ENCODE results near the gene TPRN. TPM values are rescaled to one million over a fixed set of nuclear protein-coding genes. Genes with fewer than 3 reads are reported as not detected.

Gene TPRN
- total and polyA plus RNA-seq, 9 donors: 0.68 to 18.4 (median 15.2) TPM

GRCh38 chr9:137183980-137184595 lies 16.5 kb downstream of the TPRN start:
- no peaks in the 10 kb centered on the region for H3K36me3 ChIP-seq
- H3K4me1 ChIP-seq (ENCODE audit: insufficient read depth): peaks cover 11% of the 10 kb centered on the region
- no peaks in the 10 kb centered on the region for H3K27me3 ChIP-seq
- 90 to 93% (median 92%) methylated on average over 27 of the region's 27 CpGs for WGBS, 3 donors
- no peak for DNase-seq
- H3K4me3 ChIP-seq: no peak overlapping the region
- H3K27ac ChIP-seq: no peak overlapping the region
- intact Hi-C loops (cut with DNase I): no loop called here
- no peak for TF ChIP-seq POLR2A (IDR thresholded peaks at IDR 0.05)
- no peak for TF ChIP-seq CTCF (IDR thresholded peaks at IDR 0.05)
- TF ChIP-seq EP300 (IDR thresholded peaks at IDR 0.05): no peak
- H3K9me3 ChIP-seq: no peaks in the 10 kb centered on the region

GRCh38 chr9:137182836-137183235 lies 17.7 kb downstream of the TPRN start:
- Histone ChIP-seq H3K36me3 (no peaks in the 10 kb centered on the region), H3K27me3 (no peaks in the 10 kb centered on the region), H3K4me3 (no peak overlapping the region), H3K4me1 (ENCODE audit: insufficient read depth) (peaks cover 11% of the 10 kb centered on the region), H3K9me3 (no peaks in the 10 kb centered on the region), H3K27ac (no peak overlapping the region)
- intact Hi-C loops (cut with DNase I): no loop called here
- no peak for DNase-seq
- 82 to 94% (median 88%) methylated on average over 17 of the region's 17 CpGs for WGBS, 3 donors
- TF ChIP-seq EP300 (IDR thresholded peaks at IDR 0.05): no peak
- no peak for TF ChIP-seq CTCF (IDR thresholded peaks at IDR 0.05)
- TF ChIP-seq POLR2A (IDR thresholded peaks at IDR 0.05): no peak

- intact Hi-C loops (cut with DNase I): no loop called here
- H3K36me3 ChIP-seq: no peaks in the 10 kb centered on the region
Observed at GRCh38 chr9:137181680-137182079, 18.9 kb downstream of the TPRN start.

GRCh38 chr9:137180491-137180890 lies 20.1 kb downstream of the TPRN start:
- H3K9me3 ChIP-seq: no peaks in the 10 kb centered on the region
- no peaks in the 10 kb centered on the region for H3K36me3 ChIP-seq
- TF ChIP-seq POLR2A (IDR thresholded peaks at IDR 0.05): no peak
- TF ChIP-seq CTCF (IDR thresholded peaks at IDR 0.05): no peak
- no peak for TF ChIP-seq EP300 (IDR thresholded peaks at IDR 0.05)
- H3K27ac ChIP-seq: no peak overlapping the region
- H3K4me3 ChIP-seq: no peak overlapping the region
- WGBS, 3 donors: 89 to 91% (median 90%) methylated on average over 19 to 20 of the region's 20 CpGs
- H3K27me3 ChIP-seq: no peaks in the 10 kb centered on the region
- H3K4me1 ChIP-seq (ENCODE audit: insufficient read depth): no peaks in the 10 kb centered on the region
- DNase-seq: no peak
- intact Hi-C loops (cut with DNase I): no loop called here

More at GRCh38 chr9:137181680-137182079, 18.9 kb downstream of the TPRN start:
- H3K9me3 ChIP-seq: no peaks in the 10 kb centered on the region
- 86 to 92% (median 91%) methylated on average over 21 to 22 of the region's 22 CpGs for WGBS, 3 donors
- no peak for DNase-seq
- H3K27me3 ChIP-seq: no peaks in the 10 kb centered on the region
- no peak overlapping the region for H3K4me3 ChIP-seq
- peaks cover 2% of the 10 kb centered on the region for H3K4me1 ChIP-seq (ENCODE audit: insufficient read depth)
- no peak overlapping the region for H3K27ac ChIP-seq
- TF ChIP-seq POLR2A (IDR thresholded peaks at IDR 0.05): no peak
- TF ChIP-seq EP300 (IDR thresholded peaks at IDR 0.05): no peak
- TF ChIP-seq CTCF (IDR thresholded peaks at IDR 0.05): no peak
